Measurements from ENCODE around the gene DVL2.
A peak's percentile ranks its signal among the peaks of the same experiment; 100 is the strongest.

Gene DVL2

DNA sequence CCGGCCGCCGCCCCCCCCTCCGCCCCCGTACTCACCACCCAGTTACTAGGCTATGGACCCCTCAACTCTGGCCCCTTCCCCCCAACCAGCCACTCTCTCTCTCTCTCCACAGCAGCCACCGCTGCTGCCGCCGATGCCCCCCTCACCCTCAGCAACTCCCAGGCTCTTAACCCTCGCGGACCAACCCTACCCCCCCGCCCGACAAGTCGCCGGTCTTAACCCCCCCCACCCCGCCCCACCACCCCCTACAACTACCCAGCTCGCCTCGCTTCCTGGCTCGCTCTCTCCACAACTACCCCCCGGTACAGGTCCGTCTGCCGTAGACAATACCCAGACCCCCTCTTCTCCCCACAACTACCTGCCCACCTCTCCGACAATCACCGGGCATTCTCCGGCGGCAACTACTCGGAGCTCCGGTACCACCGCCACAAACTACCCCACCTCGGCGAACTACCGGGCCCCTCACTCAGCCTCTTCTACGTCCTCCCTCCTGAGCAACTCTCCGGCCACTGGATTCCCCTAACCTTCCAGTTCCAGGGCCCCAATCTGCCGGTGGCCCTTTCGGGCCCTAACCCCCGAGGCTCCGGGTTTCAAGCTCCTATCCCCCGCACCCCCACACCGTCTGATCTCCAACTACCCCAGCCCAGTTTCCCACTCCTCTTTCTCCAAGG, 4.2 kb upstream of the DVL2 start:
- DNase-seq (ENCODE audit: low read depth in 2 of 2) = no peak

- peak; percentile 74 to 75 for DNase-seq (ENCODE audit: low read depth in 2 of 2)
Observed at GRCh38 chr17:7237761-7238419, 3.6 kb upstream of the DVL2 start.

GRCh38 chr17:7237266-7237760, 3.0 kb upstream of the DVL2 start:
- DNase-seq (ENCODE audit: low read depth in 2 of 2) = no peak

DNA sequence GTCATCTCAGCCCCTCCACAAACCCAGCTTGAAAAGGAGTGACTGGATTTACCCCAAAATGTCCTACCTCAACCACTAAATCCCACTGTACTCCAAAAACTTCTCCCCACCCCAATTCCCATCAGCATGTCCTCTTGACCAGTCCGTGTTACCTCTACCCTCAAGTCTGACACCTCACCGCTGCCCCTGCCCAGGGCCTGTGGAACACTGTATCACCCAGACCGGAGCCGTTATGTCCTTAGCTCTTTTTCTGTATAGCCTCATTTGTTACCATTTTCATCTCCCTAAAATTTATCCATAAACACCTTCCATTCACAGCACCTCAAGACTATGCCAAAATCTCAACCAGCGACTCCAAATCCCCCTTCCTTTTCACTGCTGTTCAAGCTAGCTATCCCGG, 2.5 kb upstream of the DVL2 start:
- DNase-seq (ENCODE audit: low read depth in 2 of 2) = no peak

DNA sequence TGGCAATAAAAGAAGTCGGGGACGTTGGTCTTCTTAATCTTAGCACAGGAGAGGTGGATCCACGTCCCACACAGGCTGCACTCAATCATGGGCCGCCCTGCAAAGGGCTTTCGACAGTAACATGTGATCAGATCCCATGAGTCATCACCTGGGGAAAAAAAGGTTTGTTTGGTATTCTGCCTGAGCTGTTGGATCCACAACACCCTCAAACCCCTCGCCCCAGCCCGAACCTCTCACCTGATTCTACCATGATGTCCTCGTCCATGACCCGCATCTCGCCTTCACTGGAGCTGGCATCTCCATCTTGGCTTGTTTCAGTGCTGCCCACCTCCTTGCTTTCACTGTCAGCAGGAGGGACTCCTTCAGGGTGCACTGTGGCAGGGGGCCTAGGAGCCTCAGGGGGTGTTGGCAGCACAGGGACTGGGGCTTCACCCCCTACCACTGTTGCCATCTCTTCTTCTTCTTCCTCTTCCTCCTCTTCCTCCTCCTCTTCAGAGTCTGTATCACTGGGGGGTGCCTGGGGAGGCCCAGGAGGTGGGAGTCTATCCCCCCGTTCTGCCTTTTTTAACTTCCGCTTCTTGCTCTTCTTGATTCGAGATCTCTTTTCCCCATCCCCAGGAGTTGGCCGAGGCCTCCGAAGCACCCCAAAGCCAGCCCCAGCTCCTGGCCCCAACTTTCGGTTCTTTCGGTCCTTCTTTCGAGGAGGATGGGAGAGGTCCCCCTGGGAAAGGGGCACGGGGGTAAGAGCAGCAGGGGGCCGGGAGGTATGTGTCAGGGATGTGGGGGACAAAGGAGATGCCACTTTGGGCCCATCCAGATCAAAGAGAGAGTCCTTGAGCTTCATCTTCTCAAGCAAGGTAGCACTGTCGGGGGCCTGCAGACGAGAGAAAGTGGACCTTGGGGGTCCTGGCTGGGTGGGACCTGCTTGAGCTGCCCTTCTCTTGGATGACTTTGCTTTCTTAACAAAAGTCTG, 1.7 kb upstream of the DVL2 start:
- no peak for DNase-seq (ENCODE audit: low read depth in 2 of 2)

GRCh38 chr17:7233701-7234082, 625 bp downstream of the DVL2 start:
- no peak for DNase-seq (ENCODE audit: low read depth in 2 of 2)

DNA sequence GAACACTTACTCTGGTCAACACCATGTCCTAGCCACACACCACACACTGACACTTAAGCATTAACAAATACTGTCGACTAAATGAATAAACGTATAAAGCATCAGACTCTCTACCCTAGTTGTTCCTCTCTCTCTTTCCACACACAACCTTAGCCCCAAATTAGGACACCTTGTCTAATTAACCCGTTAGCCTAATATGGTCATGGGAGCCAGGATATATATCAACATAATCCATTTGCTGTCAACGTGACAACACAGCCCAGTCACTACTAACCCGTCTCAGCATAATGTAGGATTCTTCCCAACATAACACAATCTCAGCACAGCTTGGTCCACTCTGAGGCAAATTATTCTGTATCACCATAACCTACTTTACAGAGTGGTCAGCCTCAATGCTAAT, 2.2 kb downstream of the DVL2 start:
- DNase-seq (ENCODE audit: low read depth in 2 of 2) = no peak

- DNase-seq (ENCODE audit: low read depth in 2 of 2) = no peak
Observed at GRCh38 chr17:7229504-7229903, 4.8 kb downstream of the DVL2 start.

DNA sequence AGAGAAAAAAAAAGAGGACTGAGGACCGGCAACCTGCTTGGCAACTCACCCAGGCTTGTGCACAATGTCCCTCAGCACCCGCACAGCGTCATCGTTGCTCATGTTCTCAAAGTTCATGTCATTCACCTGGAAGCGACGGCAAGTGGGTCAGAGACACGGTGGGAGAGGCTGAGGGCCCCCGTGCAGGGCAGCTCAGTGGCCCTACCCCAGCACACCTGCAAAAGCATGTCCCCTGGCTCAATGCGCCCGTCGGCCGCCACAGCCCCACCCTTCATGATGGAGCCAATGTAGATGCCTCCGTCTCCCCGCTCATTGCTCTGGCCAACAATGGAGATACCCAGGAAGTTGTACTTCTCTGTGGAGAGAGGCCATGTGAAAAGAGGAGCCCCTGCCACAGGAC, 5.4 kb downstream of the DVL2 start:
- DNase-seq (ENCODE audit: low read depth in 2 of 2) = no peak

DNA sequence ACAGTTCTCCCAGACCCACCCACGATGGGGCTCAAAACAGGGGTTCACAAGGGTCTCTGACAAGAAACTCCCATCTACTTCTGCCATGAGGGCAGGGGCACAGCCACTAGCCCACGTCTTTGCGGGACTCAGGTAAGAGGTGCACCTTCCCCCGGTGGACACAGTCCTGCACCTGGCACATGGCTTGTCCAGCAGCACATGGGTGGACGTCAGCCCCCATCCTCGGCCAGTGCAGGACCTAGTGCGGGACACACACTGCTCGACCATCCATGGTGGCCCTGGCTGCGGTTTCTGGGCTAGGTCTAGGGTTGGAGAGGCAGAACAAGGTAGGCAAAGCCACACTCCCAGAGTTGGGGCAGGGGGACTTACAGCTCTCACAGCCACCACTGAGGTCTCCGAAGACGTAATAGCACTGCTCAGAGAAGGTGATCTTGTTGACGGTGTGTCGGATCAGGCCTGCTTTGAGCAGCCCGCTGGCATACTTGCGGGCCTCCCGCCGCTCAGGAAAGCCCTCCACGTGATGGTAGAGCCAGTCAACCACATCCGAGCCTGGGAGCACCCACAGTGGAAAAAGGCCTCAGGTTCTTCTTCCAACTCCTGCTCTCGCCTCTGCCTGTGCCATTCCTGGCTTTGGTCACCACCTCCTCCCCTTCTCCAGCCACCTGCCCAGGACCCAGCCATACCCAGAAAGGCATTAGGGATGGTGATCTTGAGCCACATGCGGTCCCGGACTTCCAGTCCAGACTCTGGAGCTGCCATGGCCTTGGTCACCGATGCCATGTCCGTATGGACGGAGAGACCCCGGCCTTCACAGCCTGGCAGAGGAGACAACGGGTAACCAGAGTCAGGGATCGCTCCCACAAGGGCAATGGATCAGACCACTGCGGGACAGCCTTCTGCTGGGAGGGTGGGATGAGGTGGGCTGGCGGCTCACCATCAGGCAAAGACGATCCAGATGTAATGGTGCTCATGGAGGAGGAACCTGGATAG, 7.3 kb downstream of the DVL2 start:
- DNase-seq (ENCODE audit: low read depth in 2 of 2) = no peak

GRCh38 chr17:7225711-7226331, 8.5 kb downstream of the DVL2 start:
- DNase-seq (ENCODE audit: low read depth in 2 of 2) = no peak

- no peak for DNase-seq (ENCODE audit: low read depth in 2 of 2)
Observed at GRCh38 chr17:7224661-7225111, 9.6 kb downstream of the DVL2 start.

DNA sequence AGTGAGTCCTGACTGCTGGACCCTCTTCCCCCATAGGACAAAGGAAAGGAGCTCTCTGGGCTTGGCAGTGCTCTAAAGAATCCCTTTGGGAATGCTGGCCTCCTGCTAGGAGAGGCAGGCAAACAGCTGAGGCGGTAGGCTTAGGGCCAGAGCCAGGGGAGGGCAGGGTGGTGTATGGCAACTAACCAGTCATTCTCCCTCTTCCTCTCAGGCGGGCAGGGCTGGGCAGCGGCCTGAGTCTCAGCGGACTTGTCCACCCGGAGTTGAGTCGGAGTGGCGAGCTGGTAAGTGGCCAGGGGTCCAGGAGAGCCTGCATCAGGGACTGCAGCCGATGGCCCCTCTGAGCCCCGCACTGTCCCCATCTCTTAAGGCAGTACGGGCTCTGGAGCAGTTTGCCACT, 10.2 kb downstream of the DVL2 start:
- DNase-seq (ENCODE audit: low read depth in 2 of 2) = no peak

DNA sequence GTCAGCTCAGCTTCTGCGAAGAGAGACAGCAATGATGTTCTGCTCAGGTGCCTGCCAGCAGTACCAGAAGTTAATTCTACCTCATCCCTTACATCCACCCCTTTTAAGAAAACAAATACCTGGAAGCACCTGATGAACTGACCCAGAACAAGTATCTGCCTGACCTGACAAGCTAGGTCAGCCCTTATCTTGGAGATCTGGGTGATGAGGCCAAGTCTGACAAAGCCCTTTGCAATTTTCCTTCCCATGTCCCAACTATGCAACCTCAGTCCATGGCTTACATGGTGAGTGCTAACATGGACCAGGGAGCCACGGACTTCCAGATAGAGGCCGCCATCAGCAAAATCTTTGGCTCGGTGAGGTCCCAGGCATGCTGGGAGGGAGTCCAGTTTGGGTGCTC, 10.9 kb downstream of the DVL2 start:
- DNase-seq (ENCODE audit: low read depth in 2 of 2) = no peak

DNA sequence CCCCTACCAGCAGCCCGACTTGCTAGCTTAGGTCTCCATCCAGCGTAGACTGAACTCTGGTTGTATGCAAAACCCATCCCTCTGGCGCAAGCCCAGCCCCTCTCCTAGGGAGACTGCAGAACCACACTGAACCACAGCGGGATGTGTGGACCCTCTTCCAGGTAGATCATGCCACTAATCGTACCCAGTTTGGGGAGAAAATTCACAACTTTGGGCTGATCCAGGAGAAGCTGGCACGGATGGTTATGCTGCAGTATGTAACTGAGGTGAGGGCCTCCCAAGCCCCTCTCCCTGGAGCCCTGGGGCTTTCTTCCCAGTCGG, 11.4 kb downstream of the DVL2 start:
- no peak for DNase-seq (ENCODE audit: low read depth in 2 of 2)

GRCh38 chr17:7222093-7222971, 12.0 kb downstream of the DVL2 start:
- DNase-seq (ENCODE audit: low read depth in 2 of 2) = no peak

GRCh38 chr17:7221278-7222092, 12.8 kb downstream of the DVL2 start:
- DNase-seq (ENCODE audit: low read depth in 2 of 2) = no peak

DNA sequence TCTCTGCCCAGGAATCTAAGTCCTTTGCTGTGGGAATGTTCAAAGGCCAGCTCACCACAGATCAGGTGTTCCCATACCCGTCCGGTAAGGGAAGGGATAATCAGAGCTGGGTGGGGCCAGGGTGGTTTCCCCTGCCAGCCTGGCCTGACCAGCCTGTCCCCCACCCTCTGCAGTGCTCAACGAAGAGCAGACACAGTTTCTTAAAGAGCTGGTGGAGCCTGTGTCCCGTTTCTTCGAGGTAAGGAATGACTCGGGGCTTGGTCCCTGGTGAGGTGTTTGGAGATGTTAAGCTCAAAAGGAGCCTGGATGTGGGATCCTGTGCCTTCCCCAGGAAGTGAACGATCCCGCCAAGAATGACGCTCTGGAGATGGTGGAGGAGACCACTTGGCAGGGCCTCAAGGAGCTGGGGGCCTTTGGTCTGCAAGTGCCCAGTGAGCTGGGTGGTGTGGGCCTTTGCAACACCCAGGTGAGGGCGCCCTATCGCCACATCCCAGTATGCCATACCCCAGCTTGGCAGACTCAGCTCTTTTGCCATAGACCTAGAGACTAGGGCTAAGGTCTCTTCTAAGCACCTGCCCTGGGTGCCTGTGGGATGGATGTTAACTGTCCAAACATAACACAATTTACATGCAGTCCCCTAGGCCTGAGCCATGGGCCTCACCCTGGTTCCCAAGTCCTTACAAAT, 13.6 kb downstream of the DVL2 start:
- DNase-seq (ENCODE audit: low read depth in 2 of 2) = peak in 1 of 2 donors; percentile 24
